OCI-LY3 (cell line): ENCODE data around the gene TXNL1.

Experiments used
- H2AFZ ChIP-seq: fragments of 200-600, 300-600 bp; shearing (Covaris generic); 2 replicates; pipeline ENCODE4 v1.6.0; 2014; ENCODE audit warnings: antibody characterized with exemption, low read depth, low read length
- H3K27ac ChIP-seq: fragments of 200-600, 300-600 bp; sonication (generic); 2 replicates; pipeline ENCODE4 v1.5.1; 2014; ENCODE audit warnings: mild to moderate bottlenecking, low read length, moderate library complexity, mixed read lengths
- H3K27me3 ChIP-seq: fragments of 200-600, 300-600 bp; sonication (generic); 2 replicates; pipeline ENCODE4 v1.6.1; 2014; ENCODE audit warnings: low read depth, low read length, mixed read lengths
- H3K36me3 ChIP-seq: fragments of 200-600, 300-600 bp; sonication (generic); replicated peaks from 2 replicates; pipeline ENCODE3; 2014; ENCODE audit warnings: low read depth, low read length, mixed read lengths
- H3K4me1 ChIP-seq: fragments of 300-600, 200-600 bp; sonication (generic); 2 replicates; pipeline ENCODE4 v1.6.1; 2014; ENCODE audit warnings: low read length, mixed read lengths
- H3K4me2 ChIP-seq: fragments of 200-600, 300-600 bp; sonication (generic); 2 replicates; pipeline ENCODE4 v1.6.1; 2014; ENCODE audit warnings: low read length, mixed read lengths
- H3K4me3 ChIP-seq: fragments of 300-600, 200-600 bp; sonication (generic); 2 replicates; pipeline ENCODE4 v1.5.1; 2014; ENCODE audit warnings: antibody characterized with exemption, mild to moderate bottlenecking, low read length, moderate library complexity
- H3K79me2 ChIP-seq: fragments of 300-600, 200-600 bp; shearing (Covaris generic); 2 replicates; pipeline ENCODE4 v1.6.1; 2014; ENCODE audit warnings: mild to moderate bottlenecking, low read length, mixed read lengths
- H3K9ac ChIP-seq: fragments of 300-600, 200-600 bp; shearing (Covaris generic); 2 replicates; pipeline ENCODE4 v1.6.0; 2014; ENCODE audit warnings: mild to moderate bottlenecking, low read length, moderate library complexity
- H3K9me3 ChIP-seq: fragments of 200-600, 300-600 bp; shearing (Covaris generic); 2 replicates; pipeline ENCODE4 v1.6.1; 2014; ENCODE audit warnings: low read length, mixed read lengths; ENCODE audit not compliant: insufficient read depth
- H4K20me1 ChIP-seq: fragments of 200-600, 300-600 bp; sonication (generic); 2 replicates; pipeline ENCODE4 v1.6.1; 2016; ENCODE audit warnings: low read length, mixed read lengths; ENCODE audit not compliant: insufficient read depth
- CTCF ChIP-seq: fragments of 200-600, 300-600 bp; sonication (generic); IDR thresholded peaks from 2 replicates; pipeline ENCODE4 v1.5.1; 2014; ENCODE audit warnings: antibody characterized with exemption, low read length, low read depth
- EZH2phosphoT487 ChIP-seq: fragments of 200-600 bp; shearing (Covaris generic); IDR thresholded peaks from 2 replicates; pipeline ENCODE4 v1.6.1; 2018; ENCODE audit warnings: antibody characterized with exemption, mixed run types, low read depth

The TXNL1 gene

GRCh38 chr18:56672981-56673380, 34.6 kb upstream of the TXNL1 start:
- Histone ChIP-seq H3K27me3 (no peaks in the 10 kb centered on the region), H3K27ac (no peak overlapping the region), H3K4me3 (no peak overlapping the region), H3K36me3 (no peaks in the 10 kb centered on the region), H3K9me3 (no peaks in the 10 kb centered on the region; the same call in 1 of the 2 replicates), H3K4me1 (no peaks in the 10 kb centered on the region), H3K9ac (no peak overlapping the region), H4K20me1 (no peaks in the 10 kb centered on the region), H3K79me2 (peaks cover 6% of the 10 kb centered on the region; the same call in 1 of the 2 replicates), H3K4me2 (no peak overlapping the region), H2AFZ (no peak overlapping the region)
- no peak for TF ChIP-seq CTCF
- no peak for TF ChIP-seq EZH2phosphoT487

GRCh38 chr18:56672391-56672790, 34.0 kb upstream of the TXNL1 start:
- H3K79me2 ChIP-seq: peaks cover 8% of the 10 kb centered on the region; the same call in 1 of the 2 replicates
- H3K27me3 ChIP-seq: no peaks in the 10 kb centered on the region
- H3K27ac ChIP-seq: no peak overlapping the region
- no peak overlapping the region for H3K4me2 ChIP-seq
- H4K20me1 ChIP-seq: no peaks in the 10 kb centered on the region
- no peak overlapping the region for H2AFZ ChIP-seq
- TF ChIP-seq CTCF: no peak
- no peak for TF ChIP-seq EZH2phosphoT487
- H3K9ac ChIP-seq: no peak overlapping the region
- no peak overlapping the region for H3K4me3 ChIP-seq
- H3K9me3 ChIP-seq: no peaks in the 10 kb centered on the region
- no peaks in the 10 kb centered on the region for H3K4me1 ChIP-seq
- H3K36me3 ChIP-seq: no peaks in the 10 kb centered on the region

GRCh38 chr18:56662902-56663301, 24.5 kb upstream of the TXNL1 start:
- Histone ChIP-seq H3K36me3 (no peaks in the 10 kb centered on the region), H3K4me3 (no peak overlapping the region), H3K4me1 (no peaks in the 10 kb centered on the region), H3K27me3 (no peaks in the 10 kb centered on the region), H3K9ac (no peak overlapping the region), H3K79me2 (peaks cover 13% of the 10 kb centered on the region; the same call in 1 of the 2 replicates), H3K9me3 (no peaks in the 10 kb centered on the region), H3K27ac (no peak overlapping the region), H2AFZ (no peak overlapping the region), H3K4me2 (no peak overlapping the region), H4K20me1 (no peaks in the 10 kb centered on the region)
- TF ChIP-seq EZH2phosphoT487 (no peak), CTCF (no peak)

- Histone ChIP-seq H3K27me3 (no peaks in the 10 kb centered on the region), H3K9ac (no peak overlapping the region)
Observed at GRCh38 chr18:56662502-56662901, 24.1 kb upstream of the TXNL1 start.

More at GRCh38 chr18:56662502-56662901, 24.1 kb upstream of the TXNL1 start:
- Histone ChIP-seq H3K79me2 (peaks cover 12% of the 10 kb centered on the region; the same call in 1 of the 2 replicates), H3K4me2 (no peak overlapping the region), H3K4me3 (no peak overlapping the region), H4K20me1 (no peaks in the 10 kb centered on the region), H3K27ac (no peak overlapping the region), H2AFZ (no peak overlapping the region), H3K4me1 (no peaks in the 10 kb centered on the region), H3K9me3 (no peaks in the 10 kb centered on the region), H3K36me3 (no peaks in the 10 kb centered on the region)
- TF ChIP-seq EZH2phosphoT487 (no peak), CTCF (no peak)
